NCI-H1694 treated with DMSO at 0.1 percent for 48 hours (cell line): ENCODE data around the gene DEPP1.

ENCODE experiments used
- DNase-seq: peaks from one replicate; lab custom pipeline; 2025; lab: John Stamatoyannopoulos, UW

The DEPP1 gene

GRCh38 chr10:44954042-44954441, 24.6 kb downstream of the DEPP1 start:
- no peak for DNase-seq

GRCh38 chr10:44952779-44953231, 25.8 kb downstream of the DEPP1 start:
- DNase-seq: no peak

- DNase-seq: no peak
These were observed 26.9 kb downstream of the DEPP1 start for GRCh38 chr10:44951576-44952226.

GRCh38 chr10:44950326-44951225, 28.0 kb downstream of the DEPP1 start:
- DNase-seq: no peak

- no peak for DNase-seq
These were observed 28.7 kb downstream of the DEPP1 start for GRCh38 chr10:44949915-44950314.

- no peak for DNase-seq
These were observed 29.3 kb downstream of the DEPP1 start for GRCh38 chr10:44949127-44949802.

- no peak for DNase-seq
These were observed 30.0 kb downstream of the DEPP1 start for GRCh38 chr10:44948642-44949041.

- no peak for DNase-seq
These were observed 31.0 kb downstream of the DEPP1 start for GRCh38 chr10:44947371-44948152.

GRCh38 chr10:44946205-44946604, 32.4 kb downstream of the DEPP1 start:
- DNase-seq: no peak

GRCh38 chr10:44944354-44944753, 34.3 kb downstream of the DEPP1 start:
- DNase-seq: no peak

- no peak for DNase-seq
These were observed 38.8 kb downstream of the DEPP1 start for GRCh38 chr10:44939691-44940401.

- DNase-seq: no peak
These were observed 39.7 kb downstream of the DEPP1 start for GRCh38 chr10:44938956-44939355.

- no peak for DNase-seq
These were observed 41.2 kb downstream of the DEPP1 start for GRCh38 chr10:44937196-44938005.

GRCh38 chr10:44936314-44936975, 42.2 kb downstream of the DEPP1 start:
- DNase-seq: no peak

GRCh38 chr10:44935966-44936295, 42.7 kb downstream of the DEPP1 start:
- DNase-seq: no peak

GRCh38 chr10:44935201-44935965, 43.2 kb downstream of the DEPP1 start:
- DNase-seq: no peak

- DNase-seq: no peak
These were observed 44.0 kb downstream of the DEPP1 start for GRCh38 chr10:44934416-44935200.
